T-helper 17 cell (primary cell): ENCODE results near the gene DPY19L3. TPM values are rescaled to one million over a fixed set of nuclear protein-coding genes. Genes with fewer than 3 reads are reported as not detected.
A peak's percentile ranks its signal among the peaks of the same experiment; 100 is the strongest.
"Not testable (repeated sequence)": the region's sequence is repeated elsewhere in the genome, so short reads cannot be mapped to it uniquely, and the experiment has no call there.

Source experiments
- ATAC-seq: fragments of 150-1000 bp; cut with Tn5 transposase; 2 replicates; pipeline ENCODE4 v1.10.0; 2021; ENCODE audit warnings: mild to moderate bottlenecking, moderate library complexity
- DNase-seq, 3 donors: peaks; one replicate each; pipeline versions ENCODE4 v3.0.0 to v3.0.0-alpha.2; 2020 to 2021
- H3K9me3 ChIP-seq: one replicate; pipeline ENCODE4 v1.7.0; 2013; ENCODE audit warnings: low read length, mild to moderate bottlenecking; ENCODE audit not compliant: control insufficient read depth, poor library complexity, severe bottlenecking
- H3K27ac Mint-ChIP-seq: one replicate; pipeline ENCODE4 v1.8.0; 2022; ENCODE audit warnings: mild to moderate bottlenecking, moderate library complexity, mixed read lengths
- H3K27me3 Mint-ChIP-seq: one replicate; pipeline ENCODE4 v1.8.0; 2022; ENCODE audit warnings: mixed read lengths
- H3K36me3 Mint-ChIP-seq: one replicate; pipeline ENCODE4 v1.8.0; 2022; ENCODE audit warnings: low read depth, mixed read lengths
- H3K4me1 Mint-ChIP-seq: one replicate; pipeline ENCODE4 v1.8.0; 2022; ENCODE audit warnings: mild to moderate bottlenecking, mixed read lengths
- H3K4me3 Mint-ChIP-seq: one replicate; pipeline ENCODE4 v1.8.0; 2022; ENCODE audit warnings: mild to moderate bottlenecking, moderate library complexity, mixed read lengths
- total RNA-seq, 4 donors: library from RNA in 2 of 4; stranded (reverse) in 2 of 4; gene quantifications; one replicate each; pipeline ENCODE4 v1.2.3 and lab custom pipeline; 2022 to 2026

The DPY19L3 gene
- total RNA-seq, 2 donors from 2014 or later = 10.2 to 14.7 TPM

DNA sequence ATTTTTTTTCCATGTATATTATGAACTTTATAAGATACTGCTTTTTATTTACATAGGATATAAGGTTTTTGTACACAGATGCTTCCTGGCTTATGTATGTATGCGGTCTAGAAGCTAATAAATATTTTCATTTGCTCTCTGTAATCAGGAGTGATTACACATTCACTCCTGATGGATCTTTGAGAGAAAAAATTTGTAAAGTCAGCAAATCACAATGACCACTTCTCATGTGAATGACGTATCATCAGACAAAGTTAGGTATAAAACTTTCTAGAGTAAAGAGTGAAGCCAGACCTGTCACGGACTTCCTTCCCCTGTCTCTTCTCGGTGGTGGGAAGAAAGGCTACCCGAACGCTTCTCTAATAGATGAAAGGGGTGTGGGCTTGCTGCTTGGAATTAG is 31.1 kb downstream of the DPY19L3 start:
- no peak overlapping the region for H3K27ac Mint-ChIP-seq
- ATAC-seq (no peak), DNase-seq (no peak)
- H3K36me3 Mint-ChIP-seq = peaks cover 5% of the 10 kb centered on the region
- H3K4me1 Mint-ChIP-seq = no peaks in the 10 kb centered on the region
- H3K27me3 Mint-ChIP-seq = no peaks in the 10 kb centered on the region
- no peaks in the 10 kb centered on the region for H3K9me3 ChIP-seq
- H3K4me3 Mint-ChIP-seq = no peak overlapping the region

DNA sequence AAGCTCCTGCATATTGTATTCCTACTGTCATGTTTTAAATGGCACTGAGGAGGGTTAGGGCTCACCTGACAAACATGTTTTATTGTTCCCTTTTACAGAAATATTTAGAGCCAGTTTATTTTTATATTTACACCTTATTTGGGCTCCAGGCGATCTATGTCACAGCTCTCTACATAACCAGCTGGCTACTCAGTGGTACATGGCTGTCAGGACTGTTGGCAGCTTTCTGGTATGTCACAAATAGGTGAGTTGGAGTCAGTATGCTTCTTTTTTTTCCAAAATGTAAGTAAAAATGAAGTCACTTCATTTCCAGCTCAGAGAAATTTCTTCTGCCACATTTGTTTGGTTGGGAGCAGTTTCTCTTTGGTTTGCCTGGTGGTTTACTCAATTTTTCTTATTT is 31.5 kb downstream of the DPY19L3 start:
- ATAC-seq (no peak), DNase-seq (no peak)
- Mint-ChIP-seq H3K4me1 (no peaks in the 10 kb centered on the region), H3K27ac (no peak overlapping the region), H3K4me3 (no peak overlapping the region), H3K27me3 (no peaks in the 10 kb centered on the region), H3K36me3 (peaks cover 5% of the 10 kb centered on the region)
- no peaks in the 10 kb centered on the region for H3K9me3 ChIP-seq

DNA sequence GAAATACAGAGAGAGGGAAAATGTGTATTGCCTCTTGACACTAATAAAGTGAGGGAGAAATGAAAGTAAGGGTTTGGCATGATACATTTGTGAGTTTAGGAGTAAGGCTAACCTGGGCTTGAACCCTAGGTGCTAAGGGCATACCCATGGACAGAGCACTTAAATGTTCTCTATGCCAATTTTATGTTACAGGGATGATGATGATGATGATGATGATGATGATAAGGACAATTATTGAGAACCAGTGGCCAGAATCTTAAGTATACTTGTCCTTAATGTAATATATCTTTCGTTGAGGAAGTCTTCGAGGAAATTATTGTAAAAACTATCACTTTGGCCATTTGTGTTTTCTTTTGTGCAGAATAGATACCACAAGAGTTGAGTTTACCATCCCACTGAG is 33.2 kb downstream of the DPY19L3 start:
- H3K27ac Mint-ChIP-seq = no peak overlapping the region
- H3K4me3 Mint-ChIP-seq = no peak overlapping the region
- no peaks in the 10 kb centered on the region for H3K9me3 ChIP-seq
- no peak for DNase-seq
- H3K36me3 Mint-ChIP-seq = peaks cover 3% of the 10 kb centered on the region
- ATAC-seq = no peak
- H3K27me3 Mint-ChIP-seq = no peaks in the 10 kb centered on the region
- H3K4me1 Mint-ChIP-seq = no peaks in the 10 kb centered on the region

DNA sequence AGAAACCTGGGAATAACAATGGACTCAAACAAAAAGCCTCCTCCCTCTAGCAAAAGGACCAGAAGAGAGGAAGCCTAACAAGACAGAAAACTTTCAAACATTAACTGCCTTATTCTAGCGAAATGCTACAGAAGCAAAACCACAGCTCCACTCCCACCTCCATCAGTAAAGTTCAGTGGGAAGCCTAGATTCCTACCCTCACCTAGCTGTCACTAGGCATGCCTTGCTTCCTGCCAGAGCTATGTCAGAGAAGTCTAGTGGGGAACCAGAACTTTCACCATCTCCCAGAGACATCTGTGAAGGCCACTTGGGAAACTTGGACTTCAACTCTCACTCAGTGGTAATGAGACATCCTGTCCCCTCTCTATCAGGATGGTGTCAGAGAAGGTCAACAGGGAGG is 37.1 kb downstream of the DPY19L3 start:
- H3K27ac Mint-ChIP-seq = no peak overlapping the region
- ATAC-seq = no peak
- no peaks in the 10 kb centered on the region for H3K9me3 ChIP-seq
- H3K4me1 Mint-ChIP-seq = no peaks in the 10 kb centered on the region
- no peaks in the 10 kb centered on the region for H3K27me3 Mint-ChIP-seq
- no peak for DNase-seq
- H3K4me3 Mint-ChIP-seq = no peak overlapping the region
- H3K36me3 Mint-ChIP-seq = peaks cover 3% of the 10 kb centered on the region

DNA sequence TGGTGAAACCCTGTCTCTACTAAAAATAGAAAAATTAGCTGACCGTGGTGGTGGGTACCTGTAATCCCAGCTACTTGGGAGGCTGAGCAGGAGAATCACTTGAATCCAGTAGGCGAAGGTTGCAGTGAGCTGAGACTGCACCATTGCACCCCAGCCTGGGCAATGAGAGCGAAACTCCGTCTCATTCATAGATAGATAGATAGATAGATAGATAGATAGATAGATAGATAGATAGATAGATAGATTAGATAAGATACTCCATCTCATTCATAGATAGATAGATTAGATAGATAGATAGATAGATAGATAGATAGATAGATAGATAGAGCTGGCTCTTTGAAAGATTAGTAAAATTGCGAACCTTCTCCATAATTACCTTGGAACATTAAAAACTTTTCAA is 42.0 kb downstream of the DPY19L3 start:
- not testable (repeated sequence) for H3K4me3 Mint-ChIP-seq, H3K4me1 Mint-ChIP-seq, H3K27me3 Mint-ChIP-seq, DNase-seq, H3K9me3 ChIP-seq, H3K36me3 Mint-ChIP-seq, H3K27ac Mint-ChIP-seq, ATAC-seq

DNA sequence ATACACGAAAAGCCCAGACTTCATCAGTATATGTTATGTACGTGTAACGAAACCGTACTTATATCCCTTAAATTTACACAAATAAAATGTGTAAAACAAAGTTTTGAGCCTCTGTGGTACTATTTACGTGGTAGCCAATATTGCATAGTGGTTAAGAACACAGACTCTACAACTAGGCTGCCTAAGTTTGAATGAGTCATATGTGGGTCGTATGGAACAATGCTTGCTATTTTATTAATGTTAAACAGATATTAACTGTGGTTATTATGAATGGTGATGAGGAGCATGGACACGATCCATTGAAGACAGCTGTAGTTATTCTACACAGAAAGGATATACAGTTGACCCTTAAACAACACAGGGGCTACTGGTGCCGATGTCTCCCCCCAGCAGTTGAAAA is 42.5 kb downstream of the DPY19L3 start:
- H3K4me3 Mint-ChIP-seq = no peak overlapping the region
- peaks cover 5% of the 10 kb centered on the region for H3K4me1 Mint-ChIP-seq
- DNase-seq (no peak), ATAC-seq (no peak)
- no peak overlapping the region for H3K27ac Mint-ChIP-seq
- no peaks in the 10 kb centered on the region for H3K9me3 ChIP-seq
- no peaks in the 10 kb centered on the region for H3K27me3 Mint-ChIP-seq
- no peaks in the 10 kb centered on the region for H3K36me3 Mint-ChIP-seq

DNA sequence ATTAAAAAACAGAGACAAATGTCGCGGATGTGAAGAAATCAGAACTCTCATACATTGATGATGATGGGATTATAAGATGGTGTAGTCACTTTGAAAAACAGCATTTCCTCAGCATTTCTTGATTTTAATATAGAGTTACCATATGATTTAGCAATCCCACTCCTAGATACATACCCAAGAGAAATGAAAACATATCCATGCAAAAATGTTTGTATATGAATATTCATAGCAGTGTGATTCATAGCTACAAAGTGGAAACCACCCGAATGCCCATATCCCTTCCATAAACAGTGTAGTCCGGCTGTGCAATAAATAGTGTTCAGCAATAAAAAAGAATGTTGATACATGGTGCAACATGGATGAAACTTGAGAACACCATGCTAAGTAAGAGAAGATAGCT is 44.6 kb downstream of the DPY19L3 start:
- no peak overlapping the region for H3K27ac Mint-ChIP-seq
- no peaks in the 10 kb centered on the region for H3K27me3 Mint-ChIP-seq
- H3K4me1 Mint-ChIP-seq = peaks cover 5% of the 10 kb centered on the region
- H3K4me3 Mint-ChIP-seq = no peak overlapping the region
- no peaks in the 10 kb centered on the region for H3K36me3 Mint-ChIP-seq
- DNase-seq = no peak
- no peaks in the 10 kb centered on the region for H3K9me3 ChIP-seq
- no peak for ATAC-seq

DNA sequence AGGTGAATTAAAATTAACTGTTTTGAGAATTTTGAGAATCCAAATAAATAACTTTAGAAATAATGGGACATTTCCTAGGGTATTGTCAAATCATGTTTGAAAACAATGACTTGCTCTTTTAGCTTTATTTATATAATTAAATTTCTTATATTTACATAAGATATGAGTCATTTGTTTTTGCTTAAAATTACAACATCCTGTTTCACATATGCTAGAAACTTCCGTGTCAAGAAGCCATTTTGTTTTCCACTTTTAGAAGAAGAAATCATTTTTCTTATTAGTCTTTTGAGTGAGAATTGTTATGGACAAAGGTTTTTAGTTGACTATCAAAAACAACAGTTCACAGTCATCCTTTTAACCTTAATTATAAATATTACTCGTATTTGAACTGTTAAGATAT is 48.2 kb downstream of the DPY19L3 start:
- H3K27me3 Mint-ChIP-seq = no peaks in the 10 kb centered on the region
- H3K27ac Mint-ChIP-seq = no peak overlapping the region
- H3K36me3 Mint-ChIP-seq = no peaks in the 10 kb centered on the region
- H3K4me3 Mint-ChIP-seq = no peak overlapping the region
- peaks cover 11% of the 10 kb centered on the region for H3K4me1 Mint-ChIP-seq
- DNase-seq = no peak
- no peaks in the 10 kb centered on the region for H3K9me3 ChIP-seq
- ATAC-seq = no peak

DNA sequence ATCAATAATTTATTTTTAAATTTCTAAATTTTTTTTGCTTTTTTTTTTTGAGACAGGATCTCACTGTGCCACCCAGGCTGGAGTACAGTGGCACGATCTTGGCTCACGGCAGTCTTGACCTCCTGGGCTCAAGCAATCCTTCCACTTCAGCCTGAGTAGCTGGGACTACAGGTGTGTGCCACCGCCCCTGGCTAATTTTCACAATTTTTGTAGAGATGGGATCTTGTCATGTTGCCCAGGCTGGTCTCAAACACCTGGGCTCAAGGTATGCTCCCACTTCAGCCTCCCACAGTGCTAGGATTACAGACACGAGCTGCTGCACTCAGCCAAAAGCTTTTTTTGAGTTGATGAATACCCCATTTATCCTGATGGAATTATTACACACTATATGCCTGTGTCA is 50.8 kb downstream of the DPY19L3 start:
- no peaks in the 10 kb centered on the region for H3K9me3 ChIP-seq
- ATAC-seq (no peak), DNase-seq (no peak)
- peaks cover 8% of the 10 kb centered on the region for H3K4me1 Mint-ChIP-seq
- no peaks in the 10 kb centered on the region for H3K36me3 Mint-ChIP-seq
- H3K27ac Mint-ChIP-seq = no peak overlapping the region
- no peak overlapping the region for H3K4me3 Mint-ChIP-seq
- no peaks in the 10 kb centered on the region for H3K27me3 Mint-ChIP-seq

DNA sequence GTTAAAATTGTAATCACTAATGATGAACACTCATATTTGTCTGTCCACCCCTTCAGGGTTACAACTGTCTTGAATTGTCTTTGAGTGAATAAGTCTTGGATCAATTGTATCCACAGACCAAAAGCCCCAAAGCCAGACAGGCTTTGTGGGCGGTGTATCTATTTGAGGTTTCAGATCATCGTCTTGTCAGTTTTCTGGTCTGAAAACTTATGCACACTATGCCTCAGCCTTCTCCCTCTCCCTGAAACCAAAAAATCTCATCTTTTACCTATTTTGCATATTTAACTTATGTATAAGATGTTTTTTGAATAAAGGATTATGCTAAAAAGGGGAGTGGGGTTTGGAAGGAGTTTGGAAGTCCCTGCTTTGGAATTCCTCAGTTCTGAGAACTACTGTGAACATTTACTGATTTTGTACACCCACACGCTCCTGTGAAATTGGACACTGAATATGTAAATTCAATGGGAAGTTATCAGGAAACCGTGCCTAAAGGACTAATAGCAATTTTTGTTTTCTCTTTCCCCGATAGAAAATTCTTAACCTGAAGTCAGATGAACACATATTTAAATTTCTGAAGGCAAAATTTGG is 52.1 kb downstream of the DPY19L3 start:
- H3K9me3 ChIP-seq = no peaks in the 10 kb centered on the region
- no peak for DNase-seq
- H3K4me3 Mint-ChIP-seq = no peak overlapping the region
- no peaks in the 10 kb centered on the region for H3K36me3 Mint-ChIP-seq
- H3K27me3 Mint-ChIP-seq = no peaks in the 10 kb centered on the region
- H3K4me1 Mint-ChIP-seq = peaks cover 8% of the 10 kb centered on the region
- ATAC-seq = no peak
- no peak overlapping the region for H3K27ac Mint-ChIP-seq

DNA sequence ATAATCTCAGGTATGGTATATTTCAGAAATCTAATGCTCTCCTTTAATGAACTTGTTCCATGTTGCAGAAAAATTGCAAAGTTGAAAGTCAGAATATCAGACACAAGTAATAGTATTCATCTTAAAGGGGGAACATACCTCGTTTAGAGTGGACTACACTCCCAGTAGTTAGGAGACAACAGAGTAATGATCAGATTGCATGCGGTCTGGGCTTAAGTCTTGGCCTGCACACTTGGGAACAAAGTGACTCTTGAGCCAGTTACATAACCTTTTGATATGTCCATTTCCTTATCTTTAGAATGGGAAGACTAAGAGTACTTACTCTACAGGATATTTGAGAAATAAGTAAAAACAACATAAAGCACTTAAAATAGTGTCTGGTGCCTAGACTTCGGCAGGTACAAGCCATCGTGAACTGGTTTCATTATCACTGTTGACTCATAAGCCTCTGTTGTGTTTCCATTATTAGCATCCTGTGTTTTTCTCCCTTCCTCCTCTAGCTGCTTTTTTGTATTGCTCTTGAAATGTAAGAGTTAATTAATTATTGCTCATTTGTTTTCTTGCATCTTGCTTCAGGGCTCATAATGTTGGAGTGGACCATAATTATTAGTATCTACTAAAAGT is 53.0 kb downstream of the DPY19L3 start:
- H3K4me1 Mint-ChIP-seq = peaks cover 8% of the 10 kb centered on the region
- H3K27me3 Mint-ChIP-seq = no peaks in the 10 kb centered on the region
- no peaks in the 10 kb centered on the region for H3K9me3 ChIP-seq
- peak overlapping the region; percentile 52 for H3K4me3 Mint-ChIP-seq
- no peak for ATAC-seq
- no peak for DNase-seq
- H3K27ac Mint-ChIP-seq = peak overlapping the region; percentile 74
- H3K36me3 Mint-ChIP-seq = no peaks in the 10 kb centered on the region

DNA sequence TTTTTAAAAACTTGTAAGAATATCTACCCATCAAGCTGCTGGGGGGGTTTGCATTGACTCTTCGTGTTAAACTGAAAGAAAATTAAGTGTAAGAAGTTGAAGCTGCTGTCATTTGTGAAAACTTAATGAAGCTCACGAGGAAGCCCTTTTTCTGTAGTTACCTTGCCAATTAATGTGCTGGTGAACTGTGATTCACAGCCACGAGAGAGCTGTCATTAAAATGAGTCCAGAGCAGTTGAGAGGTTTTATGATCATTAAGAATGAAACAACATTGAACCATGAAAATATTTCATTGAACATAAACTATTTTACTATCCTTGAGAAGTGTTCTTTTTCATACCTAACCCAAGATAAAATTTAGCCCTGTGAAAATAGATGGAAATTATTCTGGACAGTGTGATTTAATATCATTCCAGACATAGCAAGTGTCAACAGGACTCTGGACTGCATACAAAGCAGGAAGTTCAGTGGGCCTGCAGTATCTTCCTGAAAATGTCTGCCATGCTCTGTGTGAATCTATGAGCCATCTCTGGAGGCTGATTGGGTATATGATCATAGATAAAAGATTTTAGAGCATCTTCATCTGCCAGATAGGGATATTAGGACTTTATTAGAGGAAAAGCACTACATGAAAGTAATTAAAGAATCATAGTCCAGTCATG is 53.8 kb downstream of the DPY19L3 start:
- DNase-seq (no peak), ATAC-seq (no peak)
- Mint-ChIP-seq H3K36me3 (no peaks in the 10 kb centered on the region), H3K4me3 (peak overlapping the region; percentile 25), H3K27ac (peak overlapping the region; percentile 74), H3K4me1 (peaks cover 8% of the 10 kb centered on the region), H3K27me3 (no peaks in the 10 kb centered on the region)
- H3K9me3 ChIP-seq = no peaks in the 10 kb centered on the region

DNA sequence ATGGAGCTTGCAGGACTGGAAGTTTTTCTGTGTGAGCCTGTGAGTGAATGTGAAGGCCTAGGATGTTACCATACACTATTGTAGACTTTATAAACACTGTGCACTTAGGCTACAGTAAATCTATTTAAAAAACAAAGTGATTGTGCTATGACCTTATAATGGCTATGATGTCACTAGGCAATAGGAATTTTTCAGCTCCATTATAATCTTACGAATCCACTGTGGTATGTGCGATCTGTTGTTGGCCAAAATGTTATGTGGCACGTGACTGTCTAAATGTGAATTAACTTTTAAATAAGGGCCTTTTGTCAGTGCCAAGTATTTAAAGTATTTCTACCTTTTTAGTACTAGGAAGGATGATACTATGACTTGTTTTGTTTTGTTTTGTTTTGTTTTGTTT is 54.9 kb downstream of the DPY19L3 start:
- no peak for ATAC-seq
- H3K9me3 ChIP-seq = no peaks in the 10 kb centered on the region
- H3K36me3 Mint-ChIP-seq = no peaks in the 10 kb centered on the region
- no peaks in the 10 kb centered on the region for H3K27me3 Mint-ChIP-seq
- H3K27ac Mint-ChIP-seq = peak overlapping the region; percentile 41
- no peak for DNase-seq
- H3K4me3 Mint-ChIP-seq = no peak overlapping the region
- peaks cover 8% of the 10 kb centered on the region for H3K4me1 Mint-ChIP-seq

DNA sequence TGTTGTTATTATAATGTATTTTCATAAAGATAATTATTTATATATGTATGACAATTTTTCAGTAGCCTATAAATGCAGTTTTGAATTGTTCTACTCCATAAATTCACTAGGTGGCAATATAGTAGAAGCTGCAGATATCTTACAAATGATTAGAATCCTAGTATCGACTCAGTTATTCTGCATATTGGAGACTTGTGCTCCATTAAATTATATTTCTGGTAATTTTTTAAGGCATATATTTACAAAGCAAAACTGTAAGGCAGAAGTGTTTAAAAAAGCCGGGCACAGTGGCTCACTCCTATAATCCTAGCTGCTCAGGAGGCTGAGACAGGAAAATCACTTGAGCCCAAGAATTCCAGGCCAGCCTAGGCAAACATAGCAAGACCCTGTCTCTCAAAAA is 58.7 kb downstream of the DPY19L3 start:
- H3K27me3 Mint-ChIP-seq = no peaks in the 10 kb centered on the region
- no peak overlapping the region for H3K4me3 Mint-ChIP-seq
- H3K36me3 Mint-ChIP-seq = no peaks in the 10 kb centered on the region
- H3K4me1 Mint-ChIP-seq = no peaks in the 10 kb centered on the region
- ATAC-seq = no peak
- no peak overlapping the region for H3K27ac Mint-ChIP-seq
- no peaks in the 10 kb centered on the region for H3K9me3 ChIP-seq
- DNase-seq = no peak
